H1 (cell line): Measurements from ENCODE around the gene ARHGEF4. TPM values are rescaled to one million over a fixed set of nuclear protein-coding genes. Genes with fewer than 3 reads are reported as not detected.

Source experiments
- CTCF ChIA-PET: fragments of 300-600 bp; sonication (Branson Sonifier 250); formaldehyde crosslinking; loops from one replicate; lab custom pipeline; 2021; ENCODE audit not compliant: partially characterized antibody; lab: Charles Lee
- POLR2A ChIA-PET: fragments of 300-600 bp; sonication (Branson Sonifier 250); formaldehyde crosslinking; loops from one replicate; lab custom pipeline; 2021; ENCODE audit warnings: inconsistent platforms; ENCODE audit not compliant: partially characterized antibody; lab: Charles Lee
- DNase-seq, 2 experiments: peaks; one replicate each; pipeline versions ENCODE4 v3.0.0 to v3.0.0-alpha.2; 2010 to 2022; ENCODE audit warnings: low spot score in 2 of 2, low read depth in 1 of 2, mixed read lengths in 1 of 2
- FAIRE-seq: peaks from 2 replicates; lab custom pipeline; 2011; peaks lifted over from hg19 to GRCh38; lab: Jason Lieb, UNC
- H2AFZ ChIP-seq: 2 replicates; pipeline ENCODE4 v1.8.1; 2012; ENCODE audit warnings: low read length, inconsistent platforms
- H2AK5ac ChIP-seq: 2 replicates; pipeline ENCODE4 v1.6.1; 2013; ENCODE audit warnings: low read depth, low read length
- H2BK120ac ChIP-seq: replicated peaks from 2 replicates; pipeline ENCODE3; 2013; ENCODE audit warnings: low read depth, low read length, inconsistent platforms
- H2BK12ac ChIP-seq: 2 replicates; pipeline ENCODE4 v1.6.1; 2013; ENCODE audit warnings: low read depth, low read length
- H2BK15ac ChIP-seq: 2 replicates; pipeline ENCODE4 v1.6.1; 2013; ENCODE audit warnings: low read length
- H2BK20ac ChIP-seq: 2 replicates; pipeline ENCODE4 v1.6.1; 2013; ENCODE audit warnings: low read length
- H2BK5ac ChIP-seq: 2 replicates; pipeline ENCODE4 v1.6.1; 2013; ENCODE audit warnings: low read depth, low read length
- H3K14ac ChIP-seq: 2 replicates; pipeline ENCODE4 v1.6.1; 2013; ENCODE audit warnings: inconsistent platforms; ENCODE audit not compliant: insufficient read length
- H3K18ac ChIP-seq: 2 replicates; pipeline ENCODE4 v1.6.1; 2013; ENCODE audit warnings: low read length; ENCODE audit errors: extremely low read depth
- H3K23ac ChIP-seq: 2 replicates; pipeline ENCODE4 v1.6.1; 2013; ENCODE audit warnings: inconsistent platforms; ENCODE audit not compliant: insufficient read length
- H3K23me2 ChIP-seq: 2 replicates; pipeline ENCODE4 v1.6.1; 2013; ENCODE audit warnings: low read depth, low read length
- H3K27ac ChIP-seq: 2 replicates; pipeline ENCODE4 v1.6.1; 2011; ENCODE audit warnings: low read depth, low read length, inconsistent platforms
- H3K27me3 ChIP-seq, 4 experiments: replicated peaks in 1 of 4; 1 replicate in 1 of 4; 2 replicates in 3 of 4; pipeline versions ENCODE4 v1.6.1 to v1.8.1; 2011 to 2013; ENCODE audit warnings: low read length in 3 of 4, mild to moderate bottlenecking in 3 of 4, inconsistent platforms in 2 of 4, mixed read lengths in 2 of 4, moderate library complexity in 1 of 4; ENCODE audit not compliant: control insufficient read depth in 3 of 4, insufficient read depth in 3 of 4; ENCODE audit errors: extremely low read depth in 1 of 4
- H3K36me3 ChIP-seq, 4 experiments: 2 replicates each; pipeline versions ENCODE4 v1.6.1 to v1.8.1; 2011 to 2013; ENCODE audit warnings: mild to moderate bottlenecking in 4 of 4, low read length in 3 of 4, moderate library complexity in 2 of 4, control low read depth in 1 of 4, inconsistent platforms in 1 of 4; ENCODE audit not compliant: insufficient read depth in 4 of 4, control insufficient read depth in 2 of 4
- H3K4ac ChIP-seq: replicated peaks from 2 replicates; pipeline ENCODE3; 2013; ENCODE audit warnings: low read length, low read depth, mixed read lengths, inconsistent platforms; ENCODE audit not compliant: insufficient read length
- H3K4me1 ChIP-seq, 4 experiments: replicated peaks in 1 of 4; 1 replicate in 1 of 4; 2 replicates in 3 of 4; pipeline versions ENCODE4 v1.6.1 to v1.8.1; 2011 to 2013; ENCODE audit warnings: low read length in 3 of 4, inconsistent platforms in 2 of 4, mixed read lengths in 1 of 4; ENCODE audit not compliant: insufficient read depth in 4 of 4, control insufficient read depth in 3 of 4
- H3K4me2 ChIP-seq, 2 experiments: 2 replicates each; pipeline versions ENCODE4 v1.6.1 to v1.8.1; 2011 to 2013; ENCODE audit warnings: low read depth in 2 of 2, low read length in 2 of 2, control low read depth in 1 of 2, inconsistent platforms in 1 of 2, mild to moderate bottlenecking in 1 of 2; ENCODE audit not compliant: insufficient read depth in 1 of 2
- H3K4me3 ChIP-seq, 4 experiments: fragments of 200-600, 300-600 bp in 1 of 4; sonication (generic), shearing (Covaris generic), sonication (Bioruptor Twin) in 1 of 4; 2 replicates each; pipeline versions ENCODE4 v1.5.1 to v1.8.1; 2011 to 2016; ENCODE audit warnings: low read length in 4 of 4, low read depth in 3 of 4, control low read depth in 2 of 4, inconsistent platforms in 2 of 4, mild to moderate bottlenecking in 2 of 4, mixed read lengths in 1 of 4, moderate library complexity in 1 of 4; ENCODE audit not compliant: insufficient read depth in 2 of 4; ENCODE audit errors: extremely low read depth in 1 of 4
- H3K56ac ChIP-seq: replicated peaks from 2 replicates; pipeline ENCODE3; 2013; ENCODE audit warnings: low read depth, mild to moderate bottlenecking, mixed read lengths, low read length, inconsistent platforms; ENCODE audit not compliant: insufficient read length
- H3K79me1 ChIP-seq: 2 replicates; pipeline ENCODE4 v1.6.1; 2013; ENCODE audit warnings: low read depth, low read length, control low read depth
- H3K79me2 ChIP-seq, 2 experiments: 2 replicates each; pipeline versions ENCODE4 v1.6.1 to v1.8.1; 2012 to 2013; ENCODE audit warnings: low read length in 2 of 2, mild to moderate bottlenecking in 2 of 2, inconsistent platforms in 1 of 2; ENCODE audit not compliant: insufficient read depth in 2 of 2, control insufficient read depth in 1 of 2
- H3K9ac ChIP-seq, 4 experiments: replicated peaks in 1 of 4; 1 replicate in 1 of 4; 2 replicates in 3 of 4; pipeline versions ENCODE4 v1.6.1 to v1.8.1; 2011 to 2013; ENCODE audit warnings: low read depth in 3 of 4, low read length in 3 of 4, control low read depth in 2 of 4, mild to moderate bottlenecking in 2 of 4, moderate library complexity in 2 of 4, inconsistent platforms in 1 of 4; ENCODE audit errors: extremely low read depth in 1 of 4
- H3K9me3 ChIP-seq, 2 experiments: 2 replicates each; pipeline versions ENCODE4 v1.6.1 to v1.8.1; 2012 to 2013; ENCODE audit warnings: mild to moderate bottlenecking in 2 of 2, moderate library complexity in 2 of 2, control low read depth in 1 of 2, inconsistent platforms in 1 of 2, low read depth in 1 of 2, low read length in 1 of 2, mixed read lengths in 1 of 2; ENCODE audit not compliant: insufficient read depth in 2 of 2
- H4K20me1 ChIP-seq, 2 experiments: replicated peaks in 1 of 2; 2 replicates each; pipeline versions ENCODE3 to v1.8.1; 2011 to 2013; ENCODE audit warnings: inconsistent platforms in 2 of 2, low read length in 2 of 2, mild to moderate bottlenecking in 1 of 2; ENCODE audit not compliant: insufficient read depth in 2 of 2, control insufficient read depth in 1 of 2
- H4K5ac ChIP-seq: 2 replicates; pipeline ENCODE4 v1.6.1; 2013; ENCODE audit warnings: low read length, low read depth, mixed read lengths, inconsistent platforms; ENCODE audit not compliant: insufficient read length
- H4K8ac ChIP-seq: 2 replicates; pipeline ENCODE4 v1.8.0; 2013; ENCODE audit warnings: mild to moderate bottlenecking, moderate library complexity, low read length, inconsistent platforms; ENCODE audit not compliant: insufficient read depth; ENCODE audit errors: extremely low read depth
- H4K91ac ChIP-seq: replicated peaks from 2 replicates; pipeline ENCODE3; 2013; ENCODE audit warnings: low read length, mixed read lengths, inconsistent platforms; ENCODE audit not compliant: insufficient read length
- CHD1 ChIP-seq: IDR thresholded peaks from 2 replicates; pipeline ENCODE4 v1.6.1; 2012; ENCODE audit warnings: low read depth, low read length, improper control_type of control experiment
- FOSL1 ChIP-seq: IDR thresholded peaks from 2 replicates; pipeline ENCODE4 v1.6.1; 2011; ENCODE audit warnings: mild to moderate bottlenecking, low read depth, low read length, moderate library complexity; ENCODE audit not compliant: insufficient read depth
- GABPA ChIP-seq: IDR thresholded peaks from 2 replicates; pipeline ENCODE4 v1.6.1; 2011; ENCODE audit warnings: mild to moderate bottlenecking, low read length, moderate library complexity, borderline replicate concordance; ENCODE audit not compliant: insufficient read depth
- KDM4A ChIP-seq: IDR thresholded peaks from one replicate; pipeline ENCODE4 v1.7.1; 2012; ENCODE audit warnings: low read depth, mild to moderate bottlenecking, moderate library complexity, low read length, inconsistent platforms; ENCODE audit not compliant: severe bottlenecking
- SIN3A ChIP-seq, 2 experiments: IDR thresholded peaks in 1 of 2; conservative IDR thresholded peaks in 1 of 2; 2 replicates each; pipeline ENCODE4 v1.6.1; 2011 to 2012; ENCODE audit warnings: low read length in 2 of 2, improper control_type of control experiment in 1 of 2, low read depth in 1 of 2, mild to moderate bottlenecking in 1 of 2
- SIRT6 ChIP-seq: IDR thresholded peaks from one replicate; pipeline ENCODE4 v1.7.1; 2012; ENCODE audit warnings: low read length, inconsistent platforms
- SP1 ChIP-seq: IDR thresholded peaks from 2 replicates; pipeline ENCODE4 v1.6.1; 2011; ENCODE audit warnings: low read depth, low read length
- WGBS, 2 experiments: shearing (Covaris generic) in 1 of 2; methylation state at CpG; one replicate each; pipeline versions ENCODE4 v1.1.6 to v1.1.7; 2013 to 2015; ENCODE audit warnings: low lambda C conversion rate in 2 of 2, mixed read lengths in 2 of 2, inconsistent platforms in 1 of 2, low coverage in 1 of 2, missing lambda C conversion rate in 1 of 2; ENCODE audit not compliant: insufficient replicate concordance in 2 of 2, insufficient coverage in 1 of 2, insufficient read length in 1 of 2; ENCODE audit errors: extremely low coverage in 1 of 2, missing lambda C conversion rate in 1 of 2; 5-methylcytosine and 5-hydroxymethylcytosine counted together
- polyA plus RNA-seq, 7 experiments: library from polyadenylated mRNA; depleted of rRNA in 3 of 7; stranded (reverse) in 5 of 7; unstranded in 2 of 7; fragments of >200 nt in 5 of 7; fragments of 200-250 nt in 2 of 7; gene quantifications; 1 replicate in 5 of 7; 2 replicates in 1 of 7; 4 replicates in 1 of 7; pipeline versions ENCODE4 v1.2.1 to v1.2.3, GENCODE V29; 2011 to 2013; ENCODE audit warnings: missing spikeins in 2 of 7, mixed read lengths in 2 of 7
- total RNA-seq: library from RNA; stranded (reverse); fragmentation: NEBNext Ultra II Directional; extraction: Animal tissue kit (Norgen Biotek cat#: 25700); gene quantifications from 2 replicates; pipeline ENCODE4 v1.2.1, GENCODE V29; 2021
- TF ChIP-seq, protein P1 (sequence below): IDR thresholded peaks from 2 replicates; pipeline ENCODE4 v1.6.1; 2012; ENCODE audit warnings: inconsistent platforms

The ARHGEF4 gene
- total and polyA plus RNA-seq, 2 of the 8 experiments (the other 6 are each of a cell fraction or from before 2014, with no cell fraction given): 10.6 to 14.6 TPM

DNA sequence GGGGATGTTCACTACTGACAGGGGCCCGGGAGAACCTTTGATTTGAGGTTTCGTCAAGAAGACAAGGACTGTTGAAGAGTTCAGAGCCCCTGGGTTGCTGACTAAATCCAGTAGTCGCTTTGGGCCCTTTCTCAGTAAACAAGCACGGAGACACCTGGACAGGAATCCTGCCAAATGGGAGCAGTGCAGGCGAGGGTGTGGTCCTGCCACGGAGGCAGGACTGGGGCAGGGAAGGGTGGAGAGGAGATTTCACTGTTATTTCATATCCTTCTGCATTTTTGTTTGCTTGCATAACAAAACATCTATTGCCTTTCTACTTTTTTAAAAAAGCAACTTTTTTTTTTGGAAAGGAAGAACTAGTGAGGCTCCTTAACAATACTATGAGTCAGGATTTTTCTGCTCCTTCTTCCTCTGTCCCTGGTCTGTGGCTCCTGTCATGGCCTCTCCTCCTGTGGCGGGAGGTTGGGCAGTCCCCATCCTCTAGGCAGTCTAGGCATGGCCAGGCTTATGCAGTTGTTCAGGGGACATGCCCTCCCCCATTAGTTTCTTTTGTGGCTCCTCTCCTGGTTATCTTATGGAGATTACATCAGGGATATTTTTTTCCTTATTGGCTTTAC is 57.7 kb downstream of the ARHGEF4 start:
- Histone ChIP-seq H3K14ac (no peak overlapping the region), H3K23ac (no peak overlapping the region), H3K79me1 (no peaks in the 10 kb centered on the region), H4K91ac (no peak overlapping the region), H2AK5ac (no peak overlapping the region), H3K27me3 (no peaks in the 10 kb centered on the region), H3K79me2 (no peaks in the 10 kb centered on the region), H4K8ac (no peak overlapping the region), H3K4me3 (no peak overlapping the region), H3K9ac (no peak overlapping the region), H3K4me2 (no peak overlapping the region), H3K18ac (no peak overlapping the region), H2AFZ (no peak overlapping the region), H3K9me3 (no peaks in the 10 kb centered on the region; a peak in 1 of 4 replicates), H2BK5ac (no peak overlapping the region), H3K23me2 (no peaks in the 10 kb centered on the region; the same call in 1 of the 2 replicates), H3K4ac (no peak overlapping the region)
- FAIRE-seq (no peak), DNase-seq (no peak)
- POLR2A ChIA-PET: no interaction called here
- TF ChIP-seq SIN3A (conservative IDR thresholded peaks at IDR 0.05 in 1 of 2, IDR thresholded peaks at IDR 0.05 in 1 of 2; ENCODE audit: low read depth in 1 of 2, low read length in 2 of 2) (no peak), CHD1 (no peak), GABPA (no peak), FOSL1 (no peak), SIRT6 (no peak), KDM4A (no peak), SP1 (no peak)
- TF ChIP-seq, protein P1, sequence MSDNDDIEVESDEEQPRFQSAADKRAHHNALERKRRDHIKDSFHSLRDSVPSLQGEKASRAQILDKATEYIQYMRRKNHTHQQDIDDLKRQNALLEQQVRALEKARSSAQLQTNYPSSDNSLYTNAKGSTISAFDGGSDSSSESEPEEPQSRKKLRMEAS: no peak
- TF ChIP-seq, all 59 proteins: peak for 0
- no peak overlapping the region for H2BK120ac ChIP-seq
- no peak overlapping the region for H3K56ac ChIP-seq
- CTCF ChIA-PET: interaction anchor here (0.7 kb wide), 1 partner anchor 21 kb away, joined by 3 read pairs; no protein-coding TSS in a partner anchor
- H4K5ac ChIP-seq: no peak overlapping the region
- H2BK15ac ChIP-seq: no peak overlapping the region
- H2BK12ac ChIP-seq: no peak overlapping the region
- no peak overlapping the region for H2BK20ac ChIP-seq
- H3K4me1 ChIP-seq: peaks cover 10 to 20% (median 16%) of the 10 kb centered on the region in 4 experiments
- H3K36me3 ChIP-seq: no peaks in the 10 kb centered on the region
- 89% methylated on average over 7 of the region's 7 CpGs; no CpG with 5 or more reads in 1 of the 2 experiments for WGBS, 2 experiments
- no peak overlapping the region for H3K27ac ChIP-seq
- H4K20me1 ChIP-seq: no peaks in the 10 kb centered on the region
